ENCODE measurements around the gene LEP.
"Not testable (repeated sequence)": the region's sequence is repeated elsewhere in the genome, so short reads cannot be mapped to it uniquely, and the experiment has no call there.

LEP gene

GRCh38 chr7:128266883-128267594 is 26.0 kb downstream of the LEP start:
- TF ChIP-seq POLR2AphosphoS5 (IDR thresholded peaks at IDR 0.05; ENCODE audit: low read depth, low read length) (no peak), TAF1 (IDR thresholded peaks at IDR 0.05; ENCODE audit: borderline replicate concordance, low read depth, low read length) (no peak), POLR2A (IDR thresholded peaks at IDR 0.05; ENCODE audit: low read depth, low read length) (no peak)
- DNase-seq (ENCODE audit: insufficient read length) (no peak), FAIRE-seq (no peak)

DNA sequence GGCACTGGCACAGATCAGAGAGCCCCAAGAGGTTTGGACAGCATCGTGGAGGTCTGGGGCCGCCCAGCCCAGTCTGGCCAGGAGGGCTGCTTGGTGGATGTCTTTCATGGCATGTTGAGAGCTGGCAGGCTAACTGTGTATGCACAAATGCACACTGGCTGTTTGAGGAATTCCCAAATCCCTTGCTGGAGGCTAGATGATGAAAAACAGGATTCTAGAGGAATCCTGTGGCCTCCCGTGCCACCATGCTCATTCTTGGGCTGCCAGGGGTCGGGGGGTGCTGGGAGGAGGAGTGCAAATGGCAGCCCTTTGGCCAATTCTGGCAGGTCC is 26.5 kb downstream of the LEP start:
- TF ChIP-seq POLR2AphosphoS5 (IDR thresholded peaks at IDR 0.05; ENCODE audit: low read depth, low read length) (no peak), POLR2A (IDR thresholded peaks at IDR 0.05; ENCODE audit: low read depth, low read length) (no peak), TAF1 (IDR thresholded peaks at IDR 0.05; ENCODE audit: borderline replicate concordance, low read depth, low read length) (no peak)
- FAIRE-seq (no peak), DNase-seq (ENCODE audit: insufficient read length) (no peak)

DNA sequence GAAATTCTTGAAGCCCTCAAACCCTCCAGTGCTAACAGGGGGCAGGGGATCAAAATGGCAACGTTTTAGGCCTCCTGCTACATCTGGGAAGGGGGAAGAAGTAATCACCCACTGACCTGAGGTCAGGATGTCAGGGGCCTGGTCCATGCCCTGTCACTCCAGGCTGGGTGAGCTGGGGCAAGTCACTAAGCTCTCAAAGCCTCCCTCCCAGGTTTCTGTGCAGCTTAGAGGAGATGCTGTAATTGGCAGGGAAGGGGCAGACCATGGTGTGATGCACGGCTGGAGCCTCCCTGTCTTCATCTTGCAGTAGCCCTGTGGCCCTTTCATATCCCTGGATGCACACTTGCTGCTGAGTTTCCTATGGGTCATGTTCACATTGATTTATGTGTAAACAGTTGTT is 27.2 kb downstream of the LEP start:
- FAIRE-seq, result no peak
- no peak for TF ChIP-seq POLR2AphosphoS5 (IDR thresholded peaks at IDR 0.05; ENCODE audit: low read depth, low read length)
- no peak for TF ChIP-seq TAF1 (IDR thresholded peaks at IDR 0.05; ENCODE audit: borderline replicate concordance, low read depth, low read length)
- TF ChIP-seq POLR2A (IDR thresholded peaks at IDR 0.05; ENCODE audit: low read depth, low read length), result no peak
- no peak for DNase-seq (ENCODE audit: insufficient read length)

DNA sequence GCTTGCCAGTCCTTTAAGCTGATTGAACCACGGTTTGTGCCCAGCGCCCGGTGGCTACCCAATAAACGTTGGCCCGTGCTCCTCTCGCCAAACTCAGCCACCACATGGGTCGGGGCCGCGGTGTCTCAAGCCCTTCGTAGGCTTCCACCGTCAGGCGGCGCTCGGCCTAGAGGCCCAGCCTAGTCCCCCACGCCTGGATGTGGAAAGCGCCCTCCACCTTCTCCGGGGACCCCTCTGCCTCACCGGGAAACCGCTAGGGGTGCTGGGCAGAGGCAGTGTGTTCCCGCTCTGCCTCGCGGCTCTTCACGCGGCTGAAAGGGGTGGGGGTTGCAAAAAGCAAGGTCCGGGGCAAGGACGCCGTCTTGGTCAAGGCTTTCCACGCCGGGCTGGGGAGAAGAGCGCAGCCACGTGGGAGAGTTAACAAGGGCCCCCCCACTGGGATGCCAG is 29.8 kb downstream of the LEP start:
- DNase-seq (ENCODE audit: insufficient read length) (no peak), FAIRE-seq (no peak)
- TF ChIP-seq POLR2A (IDR thresholded peaks at IDR 0.05; ENCODE audit: low read depth, low read length), result no peak

DNA sequence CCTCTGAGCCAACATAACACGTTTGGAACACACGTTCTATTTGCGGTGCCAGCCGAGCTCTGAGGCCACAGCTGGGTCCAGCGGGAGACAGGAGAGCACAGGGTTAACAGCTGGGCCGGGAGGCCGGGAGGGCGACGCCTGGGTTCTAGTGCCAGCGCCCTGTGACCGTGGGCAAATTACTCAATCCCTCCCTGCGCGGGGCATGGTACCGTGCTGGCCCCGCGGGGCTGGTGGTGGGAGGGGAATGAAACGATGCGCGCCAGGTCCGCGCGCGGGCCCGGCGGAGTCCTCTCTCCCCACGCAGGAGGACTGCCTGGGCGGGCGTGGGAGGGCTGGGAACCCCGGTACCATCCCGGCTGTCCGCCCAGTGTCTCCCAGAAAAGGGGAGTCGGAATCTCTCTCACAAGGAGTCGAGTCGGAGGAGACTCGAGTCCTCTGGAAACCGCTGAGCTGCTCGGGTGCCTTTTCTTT is 30.4 kb downstream of the LEP start:
- FAIRE-seq (no peak), DNase-seq (ENCODE audit: insufficient read length) (no peak)
- TF ChIP-seq POLR2AphosphoS5 (IDR thresholded peaks at IDR 0.05; ENCODE audit: low read depth, low read length) (no peak), TAF1 (IDR thresholded peaks at IDR 0.05; ENCODE audit: borderline replicate concordance, low read depth, low read length) (no peak), POLR2A (IDR thresholded peaks at IDR 0.05; ENCODE audit: low read depth, low read length) (no peak)

- DNase-seq (ENCODE audit: insufficient read length) (no peak), FAIRE-seq (no peak)
- TF ChIP-seq POLR2A (IDR thresholded peaks at IDR 0.05; ENCODE audit: low read depth, low read length) (no peak), POLR2AphosphoS5 (IDR thresholded peaks at IDR 0.05; ENCODE audit: low read depth, low read length) (no peak), TAF1 (IDR thresholded peaks at IDR 0.05; ENCODE audit: borderline replicate concordance, low read depth, low read length) (no peak)
Observed at GRCh38 chr7:128271942-128272481, 30.9 kb downstream of the LEP start.

GRCh38 chr7:128274246-128274883 is 33.3 kb downstream of the LEP start:
- DNase-seq (ENCODE audit: insufficient read length), result no peak
- TF ChIP-seq POLR2A (IDR thresholded peaks at IDR 0.05; ENCODE audit: low read depth, low read length) (no peak), POLR2AphosphoS5 (IDR thresholded peaks at IDR 0.05; ENCODE audit: low read depth, low read length) (no peak), TAF1 (IDR thresholded peaks at IDR 0.05; ENCODE audit: borderline replicate concordance, low read depth, low read length) (no peak)
- FAIRE-seq, result no peak

GRCh38 chr7:128274884-128275603 is 34.0 kb downstream of the LEP start:
- DNase-seq (ENCODE audit: insufficient read length) (no peak), FAIRE-seq (no peak)
- TF ChIP-seq POLR2AphosphoS5 (IDR thresholded peaks at IDR 0.05; ENCODE audit: low read depth, low read length), result no peak
- TF ChIP-seq TAF1 (IDR thresholded peaks at IDR 0.05; ENCODE audit: borderline replicate concordance, low read depth, low read length), result no peak
- TF ChIP-seq POLR2A (IDR thresholded peaks at IDR 0.05; ENCODE audit: low read depth, low read length), result no peak

GRCh38 chr7:128275681-128276080 is 34.6 kb downstream of the LEP start:
- no peak for TF ChIP-seq POLR2AphosphoS5 (IDR thresholded peaks at IDR 0.05; ENCODE audit: low read depth, low read length)
- DNase-seq (ENCODE audit: insufficient read length), result no peak
- no peak for FAIRE-seq

DNA sequence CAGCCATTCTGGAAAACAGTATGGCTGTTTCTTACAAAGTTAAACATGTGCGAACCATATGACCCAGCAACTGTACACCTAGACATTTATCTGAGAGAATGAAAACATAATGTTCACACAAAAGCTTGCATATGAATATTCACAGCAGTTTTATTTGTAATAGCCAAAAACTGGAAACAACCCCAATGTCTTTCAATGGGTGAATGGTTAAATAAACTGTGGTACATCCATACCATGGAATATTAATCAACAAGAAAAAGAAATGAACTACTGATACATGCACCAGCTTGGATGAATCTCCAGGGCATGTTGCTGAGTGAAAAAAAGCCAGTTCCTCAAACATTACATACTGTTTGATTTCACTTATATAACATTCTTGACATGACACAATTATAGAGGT is 37.3 kb downstream of the LEP start:
- no peak for FAIRE-seq

GRCh38 chr7:128279124-128279713 is 38.1 kb downstream of the LEP start:
- DNase-seq (ENCODE audit: insufficient read length), result no peak
- no peak for FAIRE-seq
- no peak for TF ChIP-seq TAF1 (IDR thresholded peaks at IDR 0.05; ENCODE audit: borderline replicate concordance, low read depth, low read length)
- no peak for TF ChIP-seq POLR2AphosphoS5 (IDR thresholded peaks at IDR 0.05; ENCODE audit: low read depth, low read length)
- TF ChIP-seq POLR2A (IDR thresholded peaks at IDR 0.05; ENCODE audit: low read depth, low read length), result no peak

More for the DNA sequence above, 37.3 kb downstream of the LEP start:
- TF ChIP-seq POLR2AphosphoS5 (IDR thresholded peaks at IDR 0.05; ENCODE audit: low read depth, low read length), result no peak
- TF ChIP-seq POLR2A (IDR thresholded peaks at IDR 0.05; ENCODE audit: low read depth, low read length), result no peak
- no peak for TF ChIP-seq TAF1 (IDR thresholded peaks at IDR 0.05; ENCODE audit: borderline replicate concordance, low read depth, low read length)
- DNase-seq (ENCODE audit: insufficient read length), result no peak

GRCh38 chr7:128280451-128280850 is 39.4 kb downstream of the LEP start:
- not testable (repeated sequence) for DNase-seq (ENCODE audit: insufficient read length)

More at GRCh38 chr7:128280451-128280850, 39.4 kb downstream of the LEP start:
- not testable (repeated sequence) for FAIRE-seq

Data from GM12892 (cell line).